NCI-H446 treated with DMSO at 0.1 percent for 48 hours (cell line): ENCODE results near the gene SLC19A1.
"Not testable (repeated sequence)": the region's sequence is repeated elsewhere in the genome, so short reads cannot be mapped to it uniquely, and the experiment has no call there.

Experiments
- DNase-seq: peaks from one replicate; lab custom pipeline; 2025; lab: John Stamatoyannopoulos, UW

SLC19A1 gene

GRCh38 chr21:45576838-45577737 is 34.8 kb upstream of the SLC19A1 start:
- DNase-seq = no peak

- DNase-seq = no peak
These were observed 34.0 kb upstream of the SLC19A1 start for GRCh38 chr21:45575993-45576837.

DNA sequence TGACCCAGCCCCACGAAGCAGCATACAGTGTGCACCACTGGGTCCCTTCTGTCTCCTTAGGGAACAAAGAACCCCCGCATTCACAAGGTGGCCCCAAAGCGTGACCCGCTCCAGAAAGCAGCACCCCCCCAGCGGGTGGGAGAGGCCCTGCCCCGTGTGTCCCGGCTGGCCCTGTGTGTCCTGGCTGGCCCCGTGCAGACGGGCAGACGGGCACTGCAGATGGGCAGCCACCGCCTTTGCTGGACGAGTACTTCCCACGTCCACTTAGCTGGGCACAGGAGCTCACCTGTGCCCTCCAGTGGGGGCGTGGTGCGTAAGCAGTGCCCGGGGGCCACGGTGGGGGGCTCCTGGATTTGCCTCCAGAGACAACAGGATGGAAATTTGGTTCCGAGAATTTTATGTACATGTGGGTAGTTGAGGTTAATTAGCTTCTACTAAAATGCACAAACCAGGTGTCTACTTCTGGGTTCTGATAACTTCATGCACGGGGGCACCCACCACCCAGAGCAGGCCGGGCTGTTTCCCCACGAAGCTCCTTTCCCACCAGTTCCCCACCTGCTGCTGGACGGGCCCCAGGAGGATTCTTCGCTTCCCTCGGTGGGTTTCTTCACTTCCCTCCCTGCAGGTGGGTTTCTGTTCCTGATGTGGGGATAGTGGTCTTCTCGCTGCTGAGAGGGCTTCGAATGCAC is 33.2 kb upstream of the SLC19A1 start:
- DNase-seq = no peak

DNA sequence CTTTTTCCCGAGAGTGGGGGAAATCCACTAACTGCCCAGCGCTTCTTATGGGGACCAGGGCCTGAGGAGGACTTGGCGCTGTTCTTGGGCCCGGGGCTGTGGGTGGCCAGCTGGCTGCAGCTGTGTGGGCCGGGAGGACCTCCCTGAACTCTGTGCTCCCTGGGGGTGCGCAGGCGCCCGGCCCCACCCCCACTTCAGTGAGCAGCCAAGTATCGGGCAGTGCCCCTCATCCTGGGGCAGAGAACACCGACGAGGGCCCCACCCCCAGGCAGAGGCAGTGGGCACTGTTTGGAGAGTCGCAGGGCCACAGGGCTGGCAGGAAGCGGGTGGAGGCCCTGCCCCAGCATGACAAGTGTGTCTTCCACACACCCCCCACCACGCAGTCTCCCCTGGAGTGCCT is 32.5 kb upstream of the SLC19A1 start:
- DNase-seq = no peak

DNA sequence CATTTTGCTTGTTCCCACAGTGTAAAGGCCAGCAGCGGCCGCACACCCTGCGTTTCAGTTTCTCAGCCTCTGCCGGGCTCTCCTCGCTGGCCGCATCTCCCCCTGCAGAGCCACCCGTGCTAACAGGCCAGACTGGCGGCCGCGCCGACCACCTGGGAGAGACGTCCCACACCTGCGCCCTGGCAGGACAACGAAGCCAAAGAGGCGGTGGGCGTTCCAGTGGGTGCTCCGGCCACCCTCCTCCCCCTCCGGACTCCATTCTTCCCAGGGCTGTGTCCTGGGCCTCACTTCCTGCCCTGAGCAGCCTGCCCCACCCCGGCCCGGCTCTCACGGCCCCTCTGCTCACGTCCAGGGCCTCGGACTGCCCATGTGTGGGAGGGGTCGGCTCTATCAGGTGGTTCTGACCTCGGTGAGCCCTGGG is 31.9 kb upstream of the SLC19A1 start:
- no peak for DNase-seq

DNA sequence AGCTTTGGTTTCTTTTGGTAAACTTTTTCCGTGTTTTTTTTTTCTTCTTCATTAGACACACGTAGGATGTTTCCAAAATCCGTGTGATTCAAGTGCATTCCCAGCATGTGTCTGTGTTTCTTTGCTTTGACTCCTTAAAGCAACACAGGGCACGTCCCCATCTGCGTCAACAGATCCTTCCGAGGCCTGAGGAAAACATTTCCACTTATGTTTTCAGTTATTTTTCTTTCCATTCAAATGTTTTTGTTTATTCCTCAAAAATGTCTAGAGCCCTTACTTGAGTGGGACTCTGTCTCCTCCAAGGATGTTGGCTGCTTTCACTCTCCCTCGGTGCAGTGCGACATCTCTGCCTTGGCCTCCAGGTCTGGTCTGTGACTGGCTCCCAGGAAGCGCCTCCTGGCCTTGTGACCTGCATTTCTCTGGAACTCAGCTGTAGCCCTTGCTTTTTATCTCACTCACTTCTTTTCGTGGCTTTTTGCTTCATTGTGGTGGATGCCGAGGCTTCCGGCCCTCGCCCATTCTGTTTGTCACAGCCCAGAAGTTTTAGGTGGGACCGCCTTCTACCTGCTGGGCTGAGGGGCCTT is 31.3 kb upstream of the SLC19A1 start:
- DNase-seq = no peak

- DNase-seq = no peak
These were observed 30.7 kb upstream of the SLC19A1 start for GRCh38 chr21:45572783-45573451.

DNA sequence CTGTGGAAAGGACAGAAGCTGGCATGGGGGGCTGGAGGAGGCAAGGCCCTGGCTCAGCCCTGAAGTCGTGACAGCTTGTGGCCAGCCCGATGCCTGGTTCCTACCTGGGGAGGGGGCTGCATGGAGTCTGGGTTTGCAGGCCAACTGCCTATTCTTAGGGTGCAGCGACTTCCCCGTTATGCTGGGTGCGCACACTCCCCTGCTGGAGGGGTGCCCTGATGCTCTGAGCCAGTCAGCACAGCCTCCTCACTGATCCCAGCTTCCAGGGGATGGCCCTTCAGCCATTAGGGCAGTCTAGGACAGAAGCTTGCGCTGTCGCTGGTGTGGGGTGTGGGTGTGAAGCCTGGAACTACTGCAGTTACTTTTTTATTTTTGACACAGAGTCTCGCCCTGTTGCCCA is 30.0 kb upstream of the SLC19A1 start:
- DNase-seq = no peak

- no peak for DNase-seq
These were observed 29.4 kb upstream of the SLC19A1 start for GRCh38 chr21:45571641-45572040.

DNA sequence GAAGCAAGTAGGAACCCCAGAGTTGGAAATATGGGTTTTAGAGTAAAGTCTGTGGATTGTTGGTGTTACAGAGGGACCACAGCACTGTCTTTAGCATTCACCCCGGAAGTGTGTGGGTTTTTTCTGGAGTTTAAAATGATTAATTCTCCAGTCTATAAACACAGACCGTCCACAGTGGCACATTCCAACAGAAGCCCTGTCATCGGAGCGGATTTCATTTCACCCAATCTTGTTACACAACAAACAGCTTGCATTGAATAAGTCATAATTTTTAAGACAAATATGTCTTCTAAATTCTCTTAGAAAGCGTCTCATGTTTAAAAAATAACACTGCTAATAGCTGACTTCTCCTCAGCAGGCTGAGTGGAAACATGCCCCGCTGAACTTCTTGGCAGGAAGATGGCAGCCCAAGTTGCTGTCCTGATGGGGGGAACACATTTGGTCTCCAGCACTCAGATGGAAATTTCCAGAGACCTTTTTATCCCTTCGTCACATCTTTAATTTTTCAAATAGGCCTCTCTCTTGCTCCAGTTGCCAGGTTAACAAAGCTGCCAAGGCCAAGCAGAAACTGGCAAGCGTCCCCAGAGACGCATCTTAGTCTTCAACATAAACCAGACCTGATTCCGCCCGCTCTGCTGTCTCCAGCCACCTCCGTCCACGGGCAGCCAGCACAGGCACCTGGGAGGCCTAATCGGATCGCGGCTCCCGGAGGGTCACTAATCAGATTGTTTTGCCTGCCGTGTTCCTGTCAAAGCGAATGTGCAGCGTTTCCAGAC is 28.8 kb upstream of the SLC19A1 start:
- no peak for DNase-seq

- DNase-seq = no peak
These were observed 27.8 kb upstream of the SLC19A1 start for GRCh38 chr21:45570071-45570470.

GRCh38 chr21:45568383-45568782 is 26.1 kb upstream of the SLC19A1 start:
- DNase-seq = no peak

DNA sequence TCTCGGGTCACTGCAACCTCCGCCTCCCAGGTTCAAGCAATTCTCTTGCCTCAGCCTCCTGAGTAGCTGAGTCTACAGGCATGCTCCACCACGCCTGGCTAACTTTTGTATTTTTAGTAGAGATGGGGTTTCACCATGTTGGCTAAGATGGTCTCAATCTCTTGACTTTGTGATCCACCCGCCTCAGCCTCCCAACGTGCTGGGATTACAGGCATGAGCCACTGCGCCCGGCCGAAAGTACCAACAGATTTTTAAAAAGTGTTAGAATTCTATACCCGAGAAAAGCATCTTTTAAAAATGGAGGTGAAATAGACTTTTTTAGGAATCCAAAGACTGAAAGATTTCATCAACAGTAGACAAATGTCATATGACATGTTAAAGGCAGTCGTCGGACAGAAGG is 21.9 kb upstream of the SLC19A1 start:
- DNase-seq = not testable (repeated sequence)

DNA sequence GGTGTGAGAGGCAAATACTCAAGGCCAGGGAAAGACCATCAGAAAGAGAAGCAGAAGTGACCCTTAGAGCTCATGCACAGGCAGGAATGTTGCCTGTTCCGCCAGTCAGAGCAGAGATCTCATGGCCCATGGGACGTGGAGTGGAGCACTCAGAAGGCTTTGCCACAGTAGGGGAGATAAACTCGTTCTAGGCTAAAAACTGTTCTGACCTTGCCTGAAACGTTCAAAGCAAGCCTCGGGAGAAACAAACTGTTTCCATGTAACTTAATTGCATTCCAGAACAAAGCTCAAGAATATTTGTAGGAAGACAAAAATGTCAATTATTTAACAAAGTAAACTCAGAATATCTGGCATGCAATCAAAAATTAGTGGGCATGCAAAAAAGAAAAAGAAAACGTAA is 20.7 kb upstream of the SLC19A1 start:
- no peak for DNase-seq

- no peak for DNase-seq
These were observed 20.2 kb upstream of the SLC19A1 start for GRCh38 chr21:45562402-45562801.

DNA sequence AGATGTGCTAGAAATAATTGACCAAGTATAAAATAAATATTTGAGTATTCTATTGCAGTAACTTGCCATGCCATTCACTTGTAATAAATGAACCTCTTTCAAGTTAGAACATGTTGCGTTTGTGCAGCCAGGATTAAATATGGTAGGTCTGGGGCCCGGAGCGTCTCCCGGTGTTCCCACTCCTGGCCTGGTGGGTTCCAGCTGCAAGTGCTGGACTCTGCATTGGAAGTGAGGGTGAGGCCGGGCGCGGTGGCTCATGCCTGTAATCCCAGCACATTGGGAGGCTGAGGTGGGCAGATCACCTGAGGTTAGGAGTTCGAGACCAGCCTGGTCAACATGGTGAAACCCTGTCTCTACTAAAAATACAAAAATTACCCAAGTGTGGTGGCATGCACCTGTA is 19.0 kb upstream of the SLC19A1 start:
- DNase-seq = not testable (repeated sequence)

DNA sequence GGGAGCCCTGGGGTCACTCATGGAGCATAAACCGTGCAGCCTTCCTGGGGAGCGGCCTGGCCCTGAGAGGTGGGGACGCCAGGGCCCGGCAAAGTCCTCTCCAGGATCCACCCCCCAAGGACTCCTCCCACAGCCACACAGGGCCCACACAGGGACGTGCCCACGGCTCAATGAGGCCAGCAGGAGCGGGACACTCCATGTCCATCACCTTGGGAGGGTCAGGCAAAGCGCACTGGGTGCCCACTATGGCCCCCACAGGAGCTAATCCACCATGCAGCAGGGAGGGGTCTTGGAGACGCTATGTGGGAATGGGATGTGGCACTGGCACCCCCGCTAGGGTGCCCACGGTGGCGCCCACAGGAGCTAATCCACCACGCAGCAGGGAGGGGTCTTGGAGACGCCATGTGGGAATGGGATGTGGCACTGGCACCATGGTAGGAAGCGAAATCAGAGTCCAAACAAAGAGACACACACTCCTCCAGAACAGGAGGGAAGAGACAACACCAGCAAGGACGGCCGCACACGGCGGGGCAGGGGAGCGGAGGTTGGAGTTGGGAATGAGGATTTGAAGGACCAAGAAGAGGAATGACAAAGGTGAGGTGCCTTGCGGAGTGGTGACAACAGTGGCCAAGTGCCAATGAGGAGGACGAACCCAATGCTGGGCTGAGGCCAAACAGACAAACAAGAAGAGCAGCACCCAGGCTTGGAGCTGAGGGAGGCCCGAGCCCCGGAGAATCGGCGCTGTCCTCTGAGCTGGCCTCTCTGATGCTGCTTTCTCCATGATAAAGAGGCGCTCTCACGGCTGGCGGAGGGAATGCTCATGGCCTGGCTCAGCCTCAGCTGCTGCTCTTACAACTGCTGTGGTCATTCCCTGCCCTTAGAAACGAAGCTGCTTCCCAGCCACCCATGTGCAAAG is 18.1 kb upstream of the SLC19A1 start:
- no peak for DNase-seq

DNA sequence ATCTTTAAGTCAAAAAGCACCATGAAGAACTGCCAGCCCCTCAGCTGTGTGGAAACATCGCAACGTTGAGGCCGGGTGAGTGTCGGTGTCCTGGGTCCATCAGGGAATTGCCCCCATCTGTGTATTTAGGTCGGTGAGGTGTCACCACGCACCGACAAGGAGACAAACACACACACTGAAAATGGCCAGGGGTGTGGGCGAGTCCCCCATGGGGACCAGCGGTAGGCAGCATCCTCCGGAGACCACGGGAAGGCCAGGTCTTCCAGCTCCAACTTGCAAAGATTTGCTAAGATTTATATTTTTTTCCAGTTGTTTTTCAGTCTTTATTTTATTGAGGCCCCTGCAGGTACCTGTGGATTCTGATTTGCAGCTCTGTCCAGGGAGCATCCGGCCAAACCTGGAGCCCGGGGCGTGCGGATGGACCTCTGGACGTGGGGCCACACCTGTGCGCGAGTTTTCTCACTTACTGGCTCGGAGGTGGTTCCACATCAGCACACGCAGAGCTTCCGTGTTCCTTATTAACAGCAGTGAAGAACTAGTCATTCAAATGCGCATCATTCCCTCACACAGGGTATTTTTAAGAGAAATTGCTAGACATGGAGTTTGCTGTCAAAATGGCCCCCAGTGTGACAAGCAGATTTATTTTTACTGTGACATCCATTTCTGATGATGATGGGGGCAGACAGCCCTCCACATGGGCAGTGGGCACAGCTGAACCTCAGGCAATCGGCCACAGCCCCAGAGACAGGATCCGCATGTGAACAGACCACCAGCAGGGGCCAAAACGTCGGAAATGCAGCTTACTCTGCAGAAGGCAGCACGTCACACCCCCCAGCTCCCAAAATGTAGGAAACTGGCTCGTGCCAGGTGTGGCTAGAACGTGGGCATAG is 17.2 kb upstream of the SLC19A1 start:
- DNase-seq = no peak
